NCI-H1105 (cell line): Measurements from ENCODE around the gene KLHL14.
"Not testable (repeated sequence)": the region's sequence is repeated elsewhere in the genome, so short reads cannot be mapped to it uniquely, and the experiment has no call there.

Experiments
- DNase-seq: peaks from one replicate; lab custom pipeline; 2025; lab: John Stamatoyannopoulos, UW

Gene KLHL14

GRCh38 chr18:32637659-32638058, 135.2 kb downstream of the KLHL14 start:
- not testable (repeated sequence) for DNase-seq

DNA sequence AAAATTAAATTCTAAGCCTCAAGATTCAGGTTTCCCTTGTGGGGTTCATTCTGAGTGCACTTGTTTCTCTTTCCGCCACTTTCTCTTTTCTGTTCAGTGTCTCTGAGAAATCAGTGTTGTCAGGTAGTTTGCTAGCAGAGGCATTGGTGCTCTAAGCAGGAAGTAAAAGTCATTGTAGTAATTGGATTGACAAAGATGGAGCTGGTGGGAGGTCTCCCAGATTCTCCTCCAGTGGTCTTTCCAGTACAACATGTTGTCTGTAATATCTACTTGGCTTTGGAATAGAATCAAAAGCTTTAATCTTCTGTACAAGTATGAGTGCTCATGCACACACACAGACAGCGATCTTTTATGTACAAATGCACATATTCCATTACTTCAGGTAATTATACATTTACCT, 135.6 kb downstream of the KLHL14 start:
- DNase-seq: no peak

DNA sequence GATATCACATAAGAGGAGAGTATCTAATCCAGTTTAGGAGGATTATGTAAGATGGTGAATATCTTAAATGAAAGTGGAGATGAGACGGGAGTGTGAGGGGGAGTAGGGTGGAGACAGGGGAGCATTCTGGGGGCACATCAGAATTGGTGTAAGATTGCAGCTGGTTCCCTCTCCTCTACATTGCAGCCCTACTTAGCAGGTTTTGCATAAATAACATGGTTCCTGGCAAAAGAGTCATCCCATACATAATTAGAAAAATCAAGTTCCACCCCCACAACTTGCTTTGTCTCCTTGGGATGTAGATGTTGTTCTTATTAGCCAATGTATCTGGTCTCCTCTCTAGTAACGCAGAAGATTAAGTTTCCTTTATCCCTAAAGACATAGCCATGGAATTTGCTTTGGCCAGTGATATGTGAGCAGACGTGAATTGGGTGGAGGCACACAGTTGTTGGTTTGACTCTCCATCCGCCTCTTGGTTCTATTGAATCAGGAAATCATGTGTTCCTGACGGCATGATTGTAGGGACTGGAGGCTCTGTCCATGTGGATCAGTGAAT, 137.9 kb downstream of the KLHL14 start:
- DNase-seq: no peak

GRCh38 chr18:32629981-32630700, 142.7 kb downstream of the KLHL14 start:
- no peak for DNase-seq

- DNase-seq: no peak
Measured at GRCh38 chr18:32629292-32629691, 143.5 kb downstream of the KLHL14 start.

DNA sequence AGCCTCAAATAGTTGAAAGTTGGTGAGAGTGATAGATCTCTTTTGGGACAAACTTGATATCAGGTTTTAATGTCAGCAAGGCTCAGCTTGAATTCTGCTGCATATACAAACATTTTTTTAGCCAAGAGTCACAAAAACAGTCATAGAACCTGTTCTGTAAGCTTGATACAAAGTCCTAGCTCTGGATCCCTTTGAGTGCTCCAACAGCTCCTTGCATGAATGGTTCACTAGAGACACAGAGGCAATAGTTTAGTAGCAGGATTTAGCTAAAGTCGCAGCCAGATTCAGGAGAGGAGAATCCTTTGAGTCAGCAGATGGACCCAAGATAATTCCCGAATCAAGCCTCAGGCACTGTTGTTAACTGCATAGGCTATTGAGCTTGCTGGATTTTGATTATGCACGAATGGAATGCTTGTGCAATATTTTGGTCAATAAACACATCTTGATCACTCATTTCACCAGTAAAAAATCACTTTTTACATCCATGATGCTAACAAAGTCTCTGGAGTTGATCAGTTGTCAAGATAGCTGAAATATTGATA, 148.6 kb downstream of the KLHL14 start:
- no peak for DNase-seq

DNA sequence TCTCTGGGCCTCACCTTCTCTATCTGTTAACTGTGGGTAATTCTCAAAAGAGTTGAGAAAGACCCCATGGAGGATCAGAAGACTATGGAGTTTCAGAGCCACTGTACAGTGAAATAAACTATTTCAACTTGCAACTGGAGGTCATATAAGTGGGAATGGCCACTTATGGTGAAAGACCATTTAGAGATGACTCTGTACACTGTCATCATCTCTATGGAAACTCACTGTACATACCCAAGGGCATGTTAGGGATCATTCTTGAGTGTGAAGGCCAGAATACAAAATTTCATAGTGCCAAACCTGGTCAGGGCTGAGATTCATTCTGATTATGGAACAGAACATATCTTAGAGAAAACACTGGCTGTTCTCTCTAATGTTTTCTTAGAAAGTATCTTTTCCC, 149.3 kb downstream of the KLHL14 start:
- no peak for DNase-seq
